Measurements from ENCODE around the gene PAX5.

DNA sequence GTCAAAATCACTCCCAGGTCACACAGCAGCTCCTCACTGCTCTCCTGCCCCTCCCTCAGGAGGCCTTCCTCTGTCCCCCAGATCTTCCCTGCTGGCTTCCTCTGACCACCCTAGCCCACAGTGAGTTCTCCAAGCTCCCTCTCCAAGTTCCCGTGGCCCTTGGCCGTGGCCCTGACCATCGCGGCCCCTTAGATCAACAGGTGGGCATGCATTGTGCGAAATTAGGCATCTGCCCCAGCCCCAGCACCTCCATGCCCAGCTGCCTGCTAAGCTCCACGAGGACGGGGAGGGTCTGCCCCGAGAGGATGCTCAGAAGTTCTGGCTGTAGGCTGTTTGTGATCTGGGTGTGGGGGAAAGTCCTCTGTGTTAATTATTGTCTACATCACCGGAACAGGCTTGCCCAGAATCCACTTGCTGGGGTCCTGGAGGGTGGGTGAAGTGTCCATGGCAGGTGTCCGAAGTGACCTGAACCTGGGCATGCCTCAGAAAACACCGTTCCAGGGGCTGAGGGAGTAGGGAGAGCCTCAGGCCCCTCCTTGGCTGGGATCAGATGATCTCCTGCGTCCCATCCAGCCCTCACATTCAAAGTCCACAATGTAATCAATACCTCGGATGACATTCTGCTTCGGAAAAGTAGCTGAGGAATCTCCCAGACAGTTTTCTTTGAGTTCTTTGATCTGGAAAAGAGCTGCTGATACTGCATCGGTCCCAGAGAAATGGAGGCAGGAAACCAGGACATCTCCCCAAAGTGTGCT, 194.8 kb downstream of the PAX5 start:
- TF ChIP-seq CTCF (IDR thresholded peaks at IDR 0.05) (no peak), POLR2A (IDR thresholded peaks at IDR 0.05) (no peak)
